ENCODE results near the gene SPTBN2.

GRCh38 chr11:66741153-66741552 lies 12.1 kb upstream of the SPTBN2 start:
- TF ChIP-seq POLR2A (IDR thresholded peaks at IDR 0.05): no peak
- no peak for TF ChIP-seq CTCF (IDR thresholded peaks at IDR 0.05)

Data from uterus (tissue), 2 donors.